Sigmoid colon (tissue), 3 donors: Measurements from ENCODE around the gene CD52.

Experiments
- CTCF ChIP-seq, 4 experiments: fragments of 450-650 bp in 3 of 4; fragments of 200-600 bp in 1 of 4; IDR thresholded peaks; one replicate each; pipeline ENCODE4 v1.5.1; 2016 to 2019; ENCODE audit warnings: antibody characterized with exemption in 4 of 4, mild to moderate bottlenecking in 3 of 4, moderate library complexity in 2 of 4
- POLR2A ChIP-seq, 2 donors: fragments of 450-650 bp; IDR thresholded peaks; one replicate each; pipeline ENCODE4 v1.6.1; 2016; ENCODE audit warnings: antibody characterized with exemption in 2 of 2, mild to moderate bottlenecking in 2 of 2, moderate library complexity in 2 of 2

GRCh38 chr1:26306290-26307229 lies 11.2 kb upstream of the CD52 start, which contains the start of gene UBXN11:
- no peak for TF ChIP-seq CTCF (IDR thresholded peaks at IDR 0.05)
- no peak for TF ChIP-seq POLR2A (IDR thresholded peaks at IDR 0.05)
